ENCODE results near the gene HIPK2. TPM values are rescaled to one million over a fixed set of nuclear protein-coding genes. Genes with fewer than 3 reads are reported as not detected.

The HIPK2 gene
- total RNA-seq, 1 experiment from 2014 or later: 33.4 TPM

GRCh38 chr7:139721821-139722220 lies 56.0 kb downstream of the HIPK2 start:
- CTCF ChIA-PET: no interaction called here
- Mint-ChIP-seq H3K9me3 (ENCODE audit: low read depth, unreplicated experiment) (no peaks in the 10 kb centered on the region), H3K4me1 (ENCODE audit: low read depth, unreplicated experiment) (peaks cover 17% of the 10 kb centered on the region), H3K4me3 (ENCODE audit: low read depth, unreplicated experiment) (no peak overlapping the region), H3K27ac (ENCODE audit: unreplicated experiment) (no peak overlapping the region), H3K36me3 (ENCODE audit: insufficient read depth, unreplicated experiment) (no peaks in the 10 kb centered on the region), H3K27me3 (ENCODE audit: unreplicated experiment) (no peaks in the 10 kb centered on the region)
- no peak for DNase-seq
- no TSS peak for BruUV-seq (replicated peaks)
- intact Hi-C loops (cut with micrococcal nuclease; ENCODE audit: unreplicated experiment): no loop called here
- TF ChIP-seq CTCF (IDR thresholded peaks at IDR 0.05; ENCODE audit: unreplicated experiment): no peak

- no peak for DNase-seq
- CTCF ChIA-PET: no interaction called here
- TF ChIP-seq CTCF (IDR thresholded peaks at IDR 0.05; ENCODE audit: unreplicated experiment): no peak
- Mint-ChIP-seq H3K4me1 (ENCODE audit: low read depth, unreplicated experiment) (peaks cover 13% of the 10 kb centered on the region), H3K27ac (ENCODE audit: unreplicated experiment) (no peak overlapping the region), H3K27me3 (ENCODE audit: unreplicated experiment) (no peaks in the 10 kb centered on the region), H3K4me3 (ENCODE audit: low read depth, unreplicated experiment) (no peak overlapping the region), H3K36me3 (ENCODE audit: insufficient read depth, unreplicated experiment) (no peaks in the 10 kb centered on the region), H3K9me3 (ENCODE audit: low read depth, unreplicated experiment) (no peaks in the 10 kb centered on the region)
- intact Hi-C loops (cut with micrococcal nuclease; ENCODE audit: unreplicated experiment): no loop called here
- BruUV-seq (replicated peaks): no TSS peak
These were observed 56.4 kb downstream of the HIPK2 start for GRCh38 chr7:139721417-139721816.

- Mint-ChIP-seq H3K4me1 (ENCODE audit: low read depth, unreplicated experiment) (peaks cover 6% of the 10 kb centered on the region), H3K27ac (ENCODE audit: unreplicated experiment) (no peak overlapping the region), H3K4me3 (ENCODE audit: low read depth, unreplicated experiment) (no peak overlapping the region), H3K27me3 (ENCODE audit: unreplicated experiment) (no peaks in the 10 kb centered on the region), H3K9me3 (ENCODE audit: low read depth, unreplicated experiment) (no peaks in the 10 kb centered on the region), H3K36me3 (ENCODE audit: insufficient read depth, unreplicated experiment) (no peaks in the 10 kb centered on the region)
- CTCF ChIA-PET: no interaction called here
- DNase-seq: no peak
- no TSS peak for BruUV-seq (replicated peaks)
- intact Hi-C loops (cut with micrococcal nuclease; ENCODE audit: unreplicated experiment): no loop called here
- no peak for TF ChIP-seq CTCF (IDR thresholded peaks at IDR 0.05; ENCODE audit: unreplicated experiment)
These were observed 57.0 kb downstream of the HIPK2 start for GRCh38 chr7:139720705-139721231.

- no peak for TF ChIP-seq CTCF (IDR thresholded peaks at IDR 0.05; ENCODE audit: unreplicated experiment)
- H3K9me3 Mint-ChIP-seq (ENCODE audit: low read depth, unreplicated experiment): no peaks in the 10 kb centered on the region
- no peaks in the 10 kb centered on the region for H3K27me3 Mint-ChIP-seq (ENCODE audit: unreplicated experiment)
- no peak overlapping the region for H3K4me3 Mint-ChIP-seq (ENCODE audit: low read depth, unreplicated experiment)
- DNase-seq: no peak
- peaks cover under 1% of the 10 kb centered on the region for H3K4me1 Mint-ChIP-seq (ENCODE audit: low read depth, unreplicated experiment)
- H3K27ac Mint-ChIP-seq (ENCODE audit: unreplicated experiment): no peak overlapping the region
- no TSS peak for BruUV-seq (replicated peaks)
- CTCF ChIA-PET: no interaction called here
- intact Hi-C loops (cut with micrococcal nuclease; ENCODE audit: unreplicated experiment): no loop called here
- peaks cover 5% of the 10 kb centered on the region for H3K36me3 Mint-ChIP-seq (ENCODE audit: insufficient read depth, unreplicated experiment)
These were observed 57.6 kb downstream of the HIPK2 start for GRCh38 chr7:139720186-139720585.

Data from Calu3 (cell line).